H9 (cell line): ENCODE measurements around the gene DDC. TPM values are rescaled to one million over a fixed set of nuclear protein-coding genes. Genes with fewer than 3 reads are reported as not detected.
"Not testable (repeated sequence)": the region's sequence is repeated elsewhere in the genome, so short reads cannot be mapped to it uniquely, and the experiment has no call there.

Source experiments
- DNase-seq: peaks from one replicate; pipeline ENCODE4 v3.0.0-alpha.2; 2017
- H2AFZ ChIP-seq: one replicate; pipeline ENCODE4 v1.6.1; 2013; ENCODE audit warnings: mild to moderate bottlenecking, low read length, control low read depth, moderate library complexity
- H2AK5ac ChIP-seq: 2 replicates; pipeline ENCODE4 v1.6.1; 2013; ENCODE audit warnings: low read length, control low read depth, mixed read lengths; ENCODE audit not compliant: insufficient read length
- H2BK120ac ChIP-seq: one replicate; pipeline ENCODE4 v1.6.1; 2013; ENCODE audit warnings: low read depth, mild to moderate bottlenecking, low read length, control low read depth, inconsistent platforms; ENCODE audit not compliant: poor library complexity, severe bottlenecking
- H2BK12ac ChIP-seq: 2 replicates; pipeline ENCODE4 v1.6.1; 2013; ENCODE audit warnings: low read length, control low read depth, mixed read lengths, low read depth; ENCODE audit not compliant: insufficient read length
- H2BK15ac ChIP-seq: 2 replicates; pipeline ENCODE4 v1.6.1; 2013; ENCODE audit warnings: low read depth, low read length, control low read depth
- H2BK20ac ChIP-seq: one replicate; pipeline ENCODE4 v1.6.1; 2013; ENCODE audit warnings: low read depth, mild to moderate bottlenecking, low read length, control low read depth, inconsistent platforms; ENCODE audit not compliant: poor library complexity, severe bottlenecking
- H2BK5ac ChIP-seq: 2 replicates; pipeline ENCODE4 v1.6.1; 2013; ENCODE audit warnings: low read length, control low read depth, mixed read lengths; ENCODE audit not compliant: insufficient read length
- H3K14ac ChIP-seq: 2 replicates; pipeline ENCODE4 v1.6.1; 2013; ENCODE audit warnings: low read length, control low read depth; ENCODE audit not compliant: insufficient read depth
- H3K18ac ChIP-seq: 2 replicates; pipeline ENCODE4 v1.6.1; 2013; ENCODE audit warnings: low read depth, mild to moderate bottlenecking, mixed read lengths, low read length, control low read depth; ENCODE audit not compliant: insufficient read length
- H3K23ac ChIP-seq: 2 replicates; pipeline ENCODE4 v1.6.1; 2013; ENCODE audit warnings: low read length, control low read depth, mixed read lengths, low read depth; ENCODE audit not compliant: insufficient read length
- H3K23me2 ChIP-seq: 2 replicates; pipeline ENCODE4 v1.6.1; 2013; ENCODE audit warnings: low read depth, mild to moderate bottlenecking, mixed read lengths, low read length, control low read depth; ENCODE audit not compliant: insufficient read length, poor library complexity, severe bottlenecking
- H3K27ac ChIP-seq: 2 replicates; pipeline ENCODE4 v1.5.1; 2013; ENCODE audit warnings: low read length, control low read depth, mixed read lengths, low read depth; ENCODE audit not compliant: insufficient read length
- H3K27me3 ChIP-seq: 2 replicates; pipeline ENCODE4 v1.6.1; 2013; ENCODE audit warnings: low read length, control low read depth, inconsistent platforms; ENCODE audit not compliant: insufficient read depth
- H3K4ac ChIP-seq: 2 replicates; pipeline ENCODE4 v1.6.1; 2013; ENCODE audit warnings: low read depth, mild to moderate bottlenecking, control low read depth, inconsistent platforms, low read length, moderate library complexity
- H3K4me1 ChIP-seq: 2 replicates; pipeline ENCODE4 v1.6.1; 2013; ENCODE audit warnings: low read length, control low read depth, inconsistent platforms; ENCODE audit not compliant: insufficient read depth
- H3K4me2 ChIP-seq: 2 replicates; pipeline ENCODE4 v1.6.1; 2013; ENCODE audit warnings: low read length, control low read depth, mixed read lengths; ENCODE audit not compliant: insufficient read length, insufficient read depth
- H3K56ac ChIP-seq: 2 replicates; pipeline ENCODE4 v1.6.1; 2013; ENCODE audit warnings: low read depth, mild to moderate bottlenecking, mixed read lengths, low read length, control low read depth; ENCODE audit not compliant: insufficient read length
- H3K79me1 ChIP-seq: 2 replicates; pipeline ENCODE4 v1.6.1; 2013; ENCODE audit warnings: low read depth, mild to moderate bottlenecking, moderate library complexity, low read length, control low read depth, inconsistent platforms; ENCODE audit not compliant: insufficient read depth, poor library complexity, severe bottlenecking
- H3K79me2 ChIP-seq: 2 replicates; pipeline ENCODE4 v1.6.1; 2013; ENCODE audit warnings: low read length, control low read depth, inconsistent platforms; ENCODE audit not compliant: insufficient read depth
- H3K9ac ChIP-seq: 2 replicates; pipeline ENCODE4 v1.6.1; 2013; ENCODE audit warnings: low read length, control low read depth, mixed read lengths; ENCODE audit not compliant: insufficient read length; ENCODE audit errors: extremely low read depth
- H3K9me3 ChIP-seq: one replicate; pipeline ENCODE4 v1.6.1; 2013; ENCODE audit warnings: low read depth, low read length, inconsistent platforms; ENCODE audit not compliant: control insufficient read depth
- H3T11ph ChIP-seq: one replicate; pipeline ENCODE4 v1.6.1; 2013; ENCODE audit warnings: mild to moderate bottlenecking, low read length, control low read depth, inconsistent platforms
- H4K20me1 ChIP-seq: one replicate; pipeline ENCODE4 v1.6.1; 2013; ENCODE audit not compliant: control insufficient read depth, insufficient read length, insufficient read depth
- H4K5ac ChIP-seq: 2 replicates; pipeline ENCODE4 v1.6.1; 2013; ENCODE audit warnings: low read depth, mild to moderate bottlenecking, mixed read lengths, low read length, control low read depth; ENCODE audit not compliant: insufficient read length
- H4K8ac ChIP-seq: replicated peaks from 2 replicates; pipeline ENCODE4 v1.6.1; 2013; ENCODE audit warnings: low read length, control low read depth, mixed read lengths, low read depth; ENCODE audit not compliant: insufficient read length
- H4K91ac ChIP-seq: 2 replicates; pipeline ENCODE4 v1.6.1; 2013; ENCODE audit warnings: low read depth, mild to moderate bottlenecking, moderate library complexity, mixed read lengths, low read length, control low read depth; ENCODE audit not compliant: insufficient read length
- H3K27ac Mint-ChIP-seq, 3 experiments: 2 replicates in 2 of 3; 3 replicates in 1 of 3; pipeline ENCODE4 v1.8.0; 2020 to 2021; ENCODE audit warnings: mixed read lengths in 3 of 3, mild to moderate bottlenecking in 1 of 3, moderate library complexity in 1 of 3
- H3K27me3 Mint-ChIP-seq: 2 replicates; pipeline ENCODE4 v1.8.0; 2021; ENCODE audit warnings: low read depth, mild to moderate bottlenecking, moderate library complexity, mixed read lengths
- H3K36me3 Mint-ChIP-seq, 3 experiments: 2 replicates in 2 of 3; 3 replicates in 1 of 3; pipeline ENCODE4 v1.8.0; 2020 to 2021; ENCODE audit warnings: low read depth in 3 of 3, mixed read lengths in 3 of 3; ENCODE audit not compliant: insufficient read depth in 1 of 3
- H3K4me1 Mint-ChIP-seq, 2 experiments: 2 replicates each; pipeline ENCODE4 v1.8.0; 2020; ENCODE audit warnings: mixed read lengths in 2 of 2
- H3K4me3 Mint-ChIP-seq, 2 experiments: 2 replicates in 1 of 2; 3 replicates in 1 of 2; pipeline ENCODE4 v1.8.0; 2020 to 2021; ENCODE audit warnings: mild to moderate bottlenecking in 2 of 2, mixed read lengths in 2 of 2, moderate library complexity in 1 of 2
- H3K9me3 Mint-ChIP-seq, 2 experiments: 2 replicates in 1 of 2; 3 replicates in 1 of 2; pipeline ENCODE4 v1.8.0; 2020; ENCODE audit warnings: mild to moderate bottlenecking in 2 of 2, mixed read lengths in 2 of 2, moderate library complexity in 1 of 2
- CTCF ChIP-seq: fragments of 200-600 bp; sonication (generic); conservative IDR thresholded peaks from 3 replicates; pipeline ENCODE4 v1.8.0; 2021; ENCODE audit warnings: antibody characterized with exemption, mild to moderate bottlenecking
- WGBS: extraction: QIAGEN DNeasy Blood & Tissue Kit; methylation state at CpG from one replicate; pipeline ENCODE4 v1.1.7; 2013; ENCODE audit warnings: missing lambda C conversion rate, low lambda C conversion rate, mixed read lengths; ENCODE audit not compliant: insufficient read length; ENCODE audit errors: extremely low coverage; 5-methylcytosine and 5-hydroxymethylcytosine counted together
- total RNA-seq: library from RNA; stranded (reverse); gene quantifications from 2 replicates; pipeline ENCODE4 v1.2.1, GENCODE V29; 2021

The DDC gene
- total RNA-seq, 1 experiment from 2014 or later, result not detected

- no peak overlapping the region for H2BK15ac ChIP-seq
- H2BK20ac ChIP-seq, result no peak overlapping the region
- no peak overlapping the region for H3K18ac ChIP-seq
- H3K4me1 Mint-ChIP-seq, result peaks cover 6 to 7% of the 10 kb centered on the region in 2 experiments; a peak in 3 of 4 replicates
- peaks cover 18% of the 10 kb centered on the region for H3K9me3 ChIP-seq
- no peak overlapping the region for H2BK12ac ChIP-seq
- no peak overlapping the region for H2BK5ac ChIP-seq
- H3K9ac ChIP-seq, result no peak overlapping the region
- TF ChIP-seq CTCF, result no peak
- H4K20me1 ChIP-seq, result no peaks in the 10 kb centered on the region
- H3K56ac ChIP-seq, result no peak overlapping the region
- H2AFZ ChIP-seq, result no peak overlapping the region
- H4K91ac ChIP-seq, result no peak overlapping the region
- peaks cover 48 to 53% of the 10 kb centered on the region in 2 experiments for H3K9me3 Mint-ChIP-seq
- no peak for DNase-seq
- H3K79me2 ChIP-seq, result no peaks in the 10 kb centered on the region
- H3K23me2 ChIP-seq, result no peaks in the 10 kb centered on the region
- no peak overlapping the region for H3K27ac Mint-ChIP-seq
- no peak overlapping the region for H3K23ac ChIP-seq
- H3K4ac ChIP-seq, result no peak overlapping the region
- H3K4me3 Mint-ChIP-seq, result no peak overlapping the region
- no peaks in the 10 kb centered on the region for H3K27me3 ChIP-seq
- no peak overlapping the region for H2AK5ac ChIP-seq
- no peak overlapping the region for H4K5ac ChIP-seq
- no peak overlapping the region for H3K14ac ChIP-seq
- peaks cover 21 to 42% (median 34%) of the 10 kb centered on the region in 3 experiments for H3K36me3 Mint-ChIP-seq
- no CpG with 5 or more reads among the region's 5 CpGs for WGBS
- no peak overlapping the region for H3K27ac ChIP-seq
- H3K27me3 Mint-ChIP-seq, result peaks cover 4% of the 10 kb centered on the region
- H4K8ac ChIP-seq, result no peak overlapping the region
- H3K4me2 ChIP-seq, result no peak overlapping the region
- no peaks in the 10 kb centered on the region for H3K79me1 ChIP-seq
- no peak overlapping the region for H2BK120ac ChIP-seq
- H3K4me1 ChIP-seq, result no peaks in the 10 kb centered on the region
- H3T11ph ChIP-seq, result no peak overlapping the region
These were observed 14.9 kb upstream of the DDC start for GRCh38 chr7:50580057-50580456.

GRCh38 chr7:50578105-50578504 lies 12.9 kb upstream of the DDC start:
- not testable (repeated sequence) for DNase-seq, H4K5ac ChIP-seq, H3K9me3 ChIP-seq, H3K4ac ChIP-seq, H2AK5ac ChIP-seq, H3T11ph ChIP-seq, H3K4me1 ChIP-seq, H3K4me2 ChIP-seq, H3K56ac ChIP-seq, H3K79me1 ChIP-seq, H2BK15ac ChIP-seq, H3K9ac ChIP-seq, H4K91ac ChIP-seq, H3K27me3 ChIP-seq, H3K4me3 Mint-ChIP-seq, H2AFZ ChIP-seq, H3K27ac ChIP-seq, H3K27me3 Mint-ChIP-seq, H3K14ac ChIP-seq, H2BK20ac ChIP-seq, H4K8ac ChIP-seq, H4K20me1 ChIP-seq, H3K23me2 ChIP-seq, H2BK5ac ChIP-seq, H3K79me2 ChIP-seq, H3K27ac Mint-ChIP-seq, H3K18ac ChIP-seq, H2BK120ac ChIP-seq, H3K4me1 Mint-ChIP-seq, H3K23ac ChIP-seq, H2BK12ac ChIP-seq
- no CpG with 5 or more reads among the region's 4 CpGs for WGBS
- peaks cover 20 to 32% (median 29%) of the 10 kb centered on the region in 3 experiments for H3K36me3 Mint-ChIP-seq
- peaks cover 40 to 50% of the 10 kb centered on the region in 2 experiments for H3K9me3 Mint-ChIP-seq
